Esophagus muscularis mucosa (tissue), 4 donors: ENCODE measurements around the gene KCNQ4. TPM values are rescaled to one million over a fixed set of nuclear protein-coding genes. Genes with fewer than 3 reads are reported as not detected.

Experiments used
- DNase-seq: peaks from one replicate; pipeline ENCODE4 v3.0.0-alpha.2; 2017; ENCODE audit errors: extremely low spot score
- H3K27ac ChIP-seq, 4 donors: fragments of 200-600 bp; sonication (generic); replicated peaks in 1 of 4; 1 replicate in 3 of 4; 2 replicates in 1 of 4; pipeline ENCODE4 v1.5.1; 2016 to 2019; ENCODE audit warnings: mild to moderate bottlenecking in 1 of 4
- H3K27me3 ChIP-seq, 4 donors: fragments of 200-600 bp; sonication (generic); one replicate each; pipeline versions ENCODE4 v1.5.1 to v1.6.0; 2016 to 2019
- H3K36me3 ChIP-seq, 4 donors: fragments of 200-600 bp; sonication (generic); one replicate each; pipeline ENCODE4 v1.5.1; 2016 to 2019
- H3K4me1 ChIP-seq, 4 donors: fragments of 200-600 bp; sonication (generic); one replicate each; pipeline ENCODE4 v1.5.1; 2016 to 2019
- H3K4me3 ChIP-seq, 4 donors: fragments of 200-600 bp; sonication (generic); 1 replicate in 2 of 4; 2 replicates in 2 of 4; pipeline ENCODE4 v1.5.1; 2016 to 2019; ENCODE audit warnings: mild to moderate bottlenecking in 4 of 4, moderate library complexity in 1 of 4
- H3K9me3 ChIP-seq, 4 donors: fragments of 200-600 bp; sonication (generic); 1 replicate in 3 of 4; 2 replicates in 1 of 4; pipeline ENCODE4 v1.5.1; 2016 to 2019
- EP300 ChIP-seq: sonication (generic); formaldehyde crosslinking; IDR thresholded peaks from one replicate; pipeline ENCODE4 v1.6.1; 2017; ENCODE audit warnings: antibody characterized with exemption
- POLR2A ChIP-seq: fragments of 450-650 bp; IDR thresholded peaks from one replicate; pipeline ENCODE4 v1.6.1; 2017; ENCODE audit warnings: antibody characterized with exemption, moderate library complexity, mild to moderate bottlenecking, low read depth
- POLR2AphosphoS5 ChIP-seq, 2 donors: sonication (generic); formaldehyde crosslinking; IDR thresholded peaks; one replicate each; pipeline ENCODE4 v1.6.1; 2017; ENCODE audit warnings: antibody characterized with exemption in 2 of 2
- WGBS: methylation state at CpG from one replicate; pipeline ENCODE4 v1.1.5; 2018; 5-methylcytosine and 5-hydroxymethylcytosine counted together
- intact Hi-C: fragments of 100-400 bp; cut with DNase I; formaldehyde crosslinking; loops from one replicate; pipeline ENCODE4 v1.15.1; 2023
- total RNA-seq, 4 donors: library from RNA; depleted of rRNA; stranded (reverse); fragments of >200 nt; gene quantifications; one replicate each; pipeline versions ENCODE4 v1.1.0 to v1.2.1, GENCODE V29; 2016
- TF ChIP-seq, protein P1 (sequence below), 3 experiments: fragments of 200-600 bp in 2 of 3; fragments of 450-650 bp in 1 of 3; sonication (generic) in 2 of 3; IDR thresholded peaks; one replicate each; pipeline ENCODE4 v1.5.1; 2017 to 2019; ENCODE audit warnings: antibody characterized with exemption in 3 of 3, mild to moderate bottlenecking in 2 of 3, moderate library complexity in 1 of 3

Gene KCNQ4
- total RNA-seq, 4 donors from 2014 or later: 9.3 to 22.0 (median 17.1) TPM

DNA sequence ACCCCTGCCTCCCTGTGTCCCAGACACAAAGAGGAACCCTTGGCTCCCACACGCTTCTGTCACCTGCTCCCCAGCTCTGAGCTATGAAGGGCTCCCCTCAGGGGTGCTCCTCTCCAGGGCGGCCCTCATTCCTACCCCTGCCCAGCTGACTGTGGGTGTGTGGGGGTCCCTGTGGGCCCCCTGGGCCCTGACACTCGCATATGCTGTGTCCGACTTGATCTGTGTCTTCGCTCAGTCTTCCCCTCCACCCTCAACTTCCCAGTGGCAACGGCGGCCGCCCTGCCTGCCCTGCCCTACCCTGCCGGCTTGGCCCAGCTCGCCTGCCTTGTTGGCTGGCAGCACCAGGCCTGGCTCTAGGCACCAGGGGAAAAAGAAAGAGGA, 1.2 kb downstream of the KCNQ4 start:
- Histone ChIP-seq H3K36me3 (no peaks in the 10 kb centered on the region), H3K4me3 (peak overlapping the region; percentile 63 to 77 (median 65)), H3K4me1 (peaks cover 28 to 73% (median 72%) of the 10 kb centered on the region in 4 donors), H3K27me3 (peaks cover 0 to 7% (median 0%) of the 10 kb centered on the region in 4 donors), H3K9me3 (no peaks in the 10 kb centered on the region), H3K27ac (peak overlapping the region; percentile 88 to 91 (median 90))
- TF ChIP-seq EP300: no peak
- DNase-seq: no peak
- intact Hi-C loops: no loop called here
- WGBS: 66% methylated on average over 9 of the region's 10 CpGs

DNA sequence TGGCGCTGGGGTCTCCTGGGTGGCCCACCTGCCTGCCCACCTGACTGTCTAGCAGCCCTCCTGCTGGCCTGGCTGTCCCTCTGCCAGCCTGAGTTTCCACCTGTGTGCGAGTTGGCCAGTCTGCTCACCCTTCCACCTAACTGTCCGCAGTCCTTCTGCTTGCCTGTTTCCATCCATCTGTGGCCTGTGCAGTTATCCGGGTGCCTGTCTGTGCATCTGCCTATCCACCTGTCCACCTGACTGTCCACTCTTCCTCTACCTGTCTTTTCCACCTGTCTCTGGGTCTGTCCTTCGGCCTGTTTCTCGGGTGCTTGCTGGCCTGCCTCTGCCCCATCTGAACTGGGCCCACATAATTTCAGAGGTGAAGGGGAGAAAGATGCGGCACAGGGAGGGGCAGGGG, 1.9 kb downstream of the KCNQ4 start:
- Histone ChIP-seq H3K9me3 (no peaks in the 10 kb centered on the region), H3K27ac (peak overlapping the region; percentile 88 to 91 (median 90)), H3K4me1 (peaks cover 31 to 80% (median 79%) of the 10 kb centered on the region in 4 donors), H3K4me3 (peak overlapping the region; percentile 63 to 77 (median 65)), H3K36me3 (no peaks in the 10 kb centered on the region), H3K27me3 (peaks cover 0 to 7% (median 0%) of the 10 kb centered on the region in 4 donors)
- 79% methylated on average over 7 of the region's 7 CpGs for WGBS
- TF ChIP-seq POLR2A (no peak), EP300 (no peak), POLR2AphosphoS5 (IDR thresholded peaks at IDR 0.05) (no peak)
- TF ChIP-seq, protein P1, sequence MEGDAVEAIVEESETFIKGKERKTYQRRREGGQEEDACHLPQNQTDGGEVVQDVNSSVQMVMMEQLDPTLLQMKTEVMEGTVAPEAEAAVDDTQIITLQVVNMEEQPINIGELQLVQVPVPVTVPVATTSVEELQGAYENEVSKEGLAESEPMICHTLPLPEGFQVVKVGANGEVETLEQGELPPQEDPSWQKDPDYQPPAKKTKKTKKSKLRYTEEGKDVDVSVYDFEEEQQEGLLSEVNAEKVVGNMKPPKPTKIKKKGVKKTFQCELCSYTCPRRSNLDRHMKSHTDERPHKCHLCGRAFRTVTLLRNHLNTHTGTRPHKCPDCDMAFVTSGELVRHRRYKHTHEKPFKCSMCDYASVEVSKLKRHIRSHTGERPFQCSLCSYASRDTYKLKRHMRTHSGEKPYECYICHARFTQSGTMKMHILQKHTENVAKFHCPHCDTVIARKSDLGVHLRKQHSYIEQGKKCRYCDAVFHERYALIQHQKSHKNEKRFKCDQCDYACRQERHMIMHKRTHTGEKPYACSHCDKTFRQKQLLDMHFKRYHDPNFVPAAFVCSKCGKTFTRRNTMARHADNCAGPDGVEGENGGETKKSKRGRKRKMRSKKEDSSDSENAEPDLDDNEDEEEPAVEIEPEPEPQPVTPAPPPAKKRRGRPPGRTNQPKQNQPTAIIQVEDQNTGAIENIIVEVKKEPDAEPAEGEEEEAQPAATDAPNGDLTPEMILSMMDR (IDR thresholded peaks at IDR 0.05): no peak
- no peak for DNase-seq
- intact Hi-C loops: no loop called here

DNA sequence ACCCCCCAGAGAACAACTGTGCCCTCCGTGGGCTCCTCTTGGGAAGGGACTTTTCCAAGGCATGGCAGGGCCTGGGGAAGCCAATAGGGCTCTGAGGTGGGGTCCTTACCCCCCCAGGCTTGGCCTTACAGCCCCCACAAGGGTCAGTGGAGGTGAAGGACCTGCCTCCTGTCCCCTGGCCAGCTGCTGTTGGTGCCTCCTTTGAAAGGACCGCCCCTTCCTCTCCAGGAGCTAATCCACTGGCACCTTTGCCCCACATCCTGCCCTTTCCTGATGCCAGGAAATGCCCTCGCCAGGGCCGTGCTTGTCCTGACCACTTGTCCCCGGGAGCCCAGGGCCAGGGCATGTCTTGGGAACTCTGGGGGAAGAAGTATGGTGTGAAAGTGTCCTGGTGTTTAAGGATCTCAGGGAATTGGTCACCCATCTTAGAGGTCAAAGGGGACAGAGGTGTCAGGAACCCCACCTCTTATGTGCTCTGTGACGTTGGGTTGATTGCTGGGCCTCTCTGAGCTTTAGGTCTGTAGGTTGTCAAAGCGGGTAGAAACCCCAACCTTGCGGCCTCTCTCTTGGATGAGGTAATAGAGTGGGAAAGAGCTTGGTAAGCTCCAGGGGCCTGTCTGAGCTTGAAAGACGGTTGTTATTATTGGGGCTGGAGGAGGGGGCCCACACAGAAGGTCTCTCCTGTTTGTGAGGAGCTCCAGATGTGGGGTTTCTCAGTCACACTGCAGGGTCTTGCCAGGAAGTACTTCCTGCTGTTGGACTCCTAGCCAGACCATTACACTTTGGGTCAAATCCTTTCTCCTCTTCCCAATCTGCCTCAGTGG, 2.8 kb downstream of the KCNQ4 start:
- DNase-seq: no peak
- Histone ChIP-seq H3K36me3 (no peaks in the 10 kb centered on the region), H3K27me3 (peaks cover 0 to 7% (median 0%) of the 10 kb centered on the region in 4 donors), H3K4me1 (peaks cover 34 to 90% (median 87%) of the 10 kb centered on the region in 4 donors), H3K27ac (peak overlapping the region; percentile 88 to 91 (median 90)), H3K9me3 (no peaks in the 10 kb centered on the region), H3K4me3 (peak overlapping the region in 1 of 4 donors; percentile 64)
- WGBS: 69% methylated on average over 9 of the region's 9 CpGs
- intact Hi-C loops: no loop called here
- TF ChIP-seq POLR2AphosphoS5 (IDR thresholded peaks at IDR 0.05) (no peak), EP300 (no peak), POLR2A (no peak)
- TF ChIP-seq, protein P1 (IDR thresholded peaks at IDR 0.05): no peak

DNA sequence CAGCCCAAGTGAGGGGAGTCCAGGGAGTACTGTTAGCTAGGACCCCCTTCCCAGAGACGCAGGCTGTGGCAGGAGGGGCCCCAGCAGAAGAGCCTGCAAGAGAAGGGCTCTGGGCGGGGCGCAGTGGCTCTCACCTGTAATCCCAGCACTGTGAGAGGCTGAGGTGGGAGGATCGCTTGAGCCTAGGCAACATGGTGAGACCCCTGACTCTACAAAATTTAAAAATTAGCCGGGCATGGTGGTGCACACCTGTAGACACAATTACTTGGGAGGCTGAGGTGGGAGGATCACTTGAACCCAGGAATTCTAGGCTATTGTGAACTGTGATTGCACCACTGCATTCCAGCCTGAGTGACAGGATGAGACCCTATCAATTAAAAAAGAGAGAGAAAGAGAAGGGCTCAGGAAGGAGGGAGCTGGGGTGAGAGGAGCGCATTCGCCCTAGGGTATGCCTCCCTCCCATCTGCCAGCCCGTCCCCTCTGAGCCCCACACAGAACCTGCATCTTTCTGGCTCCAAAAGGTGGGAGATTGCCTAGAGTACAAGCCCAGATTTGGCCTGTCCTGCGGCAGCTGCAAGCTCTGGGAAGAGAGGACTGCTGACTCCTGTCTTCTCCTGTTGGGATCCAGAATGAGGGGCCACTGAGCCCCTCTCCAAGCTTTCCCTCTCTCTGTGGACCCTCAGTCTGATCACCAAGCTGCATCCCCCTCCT, 3.6 kb downstream of the KCNQ4 start:
- H3K9me3 ChIP-seq: no peaks in the 10 kb centered on the region
- H3K27me3 ChIP-seq: peaks cover 0 to 7% (median 0%) of the 10 kb centered on the region in 4 donors
- H3K4me3 ChIP-seq: peak overlapping the region in 1 of 4 donors; percentile 7
- no peak for DNase-seq
- TF ChIP-seq POLR2A: no peak
- TF ChIP-seq EP300: no peak
- no peak for TF ChIP-seq POLR2AphosphoS5 (IDR thresholded peaks at IDR 0.05)
- TF ChIP-seq, protein P1 (IDR thresholded peaks at IDR 0.05): no peak
- intact Hi-C loops: no loop called here
- peak overlapping the region; percentile 88 to 91 (median 90) for H3K27ac ChIP-seq
- peaks cover 31 to 94% (median 93%) of the 10 kb centered on the region in 4 donors for H3K4me1 ChIP-seq
- H3K36me3 ChIP-seq: no peaks in the 10 kb centered on the region
- WGBS: 79% methylated on average over 8 of the region's 9 CpGs
